UCSD-AML1 (cell line): ENCODE results near the gene HS6ST1.

Experiments used
- DNase-seq: peaks from one replicate; lab custom pipeline; 2025; ENCODE audit not compliant: unreplicated experiment; lab: John Stamatoyannopoulos, UW

Gene HS6ST1

DNA sequence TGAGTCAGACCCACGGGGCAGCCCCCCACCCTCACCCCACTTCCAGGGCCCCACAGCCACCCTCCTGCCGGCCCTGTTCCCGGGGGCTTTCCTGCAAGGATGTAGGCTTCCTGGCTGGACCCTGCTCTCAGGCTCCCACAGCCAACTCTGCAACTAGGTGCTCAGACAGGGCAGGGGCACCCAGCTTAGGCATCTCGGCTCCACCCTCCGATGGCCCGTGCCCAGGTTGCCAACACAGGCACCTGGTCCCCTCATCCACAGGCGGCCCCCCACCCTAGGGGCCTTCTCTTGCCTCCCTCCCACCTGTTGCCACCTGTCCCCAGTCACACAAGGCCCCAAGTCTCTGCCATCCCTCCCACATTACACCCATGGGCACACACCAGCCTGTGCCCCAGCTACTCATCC, 34.6 kb downstream of the HS6ST1 start:
- no peak for DNase-seq

DNA sequence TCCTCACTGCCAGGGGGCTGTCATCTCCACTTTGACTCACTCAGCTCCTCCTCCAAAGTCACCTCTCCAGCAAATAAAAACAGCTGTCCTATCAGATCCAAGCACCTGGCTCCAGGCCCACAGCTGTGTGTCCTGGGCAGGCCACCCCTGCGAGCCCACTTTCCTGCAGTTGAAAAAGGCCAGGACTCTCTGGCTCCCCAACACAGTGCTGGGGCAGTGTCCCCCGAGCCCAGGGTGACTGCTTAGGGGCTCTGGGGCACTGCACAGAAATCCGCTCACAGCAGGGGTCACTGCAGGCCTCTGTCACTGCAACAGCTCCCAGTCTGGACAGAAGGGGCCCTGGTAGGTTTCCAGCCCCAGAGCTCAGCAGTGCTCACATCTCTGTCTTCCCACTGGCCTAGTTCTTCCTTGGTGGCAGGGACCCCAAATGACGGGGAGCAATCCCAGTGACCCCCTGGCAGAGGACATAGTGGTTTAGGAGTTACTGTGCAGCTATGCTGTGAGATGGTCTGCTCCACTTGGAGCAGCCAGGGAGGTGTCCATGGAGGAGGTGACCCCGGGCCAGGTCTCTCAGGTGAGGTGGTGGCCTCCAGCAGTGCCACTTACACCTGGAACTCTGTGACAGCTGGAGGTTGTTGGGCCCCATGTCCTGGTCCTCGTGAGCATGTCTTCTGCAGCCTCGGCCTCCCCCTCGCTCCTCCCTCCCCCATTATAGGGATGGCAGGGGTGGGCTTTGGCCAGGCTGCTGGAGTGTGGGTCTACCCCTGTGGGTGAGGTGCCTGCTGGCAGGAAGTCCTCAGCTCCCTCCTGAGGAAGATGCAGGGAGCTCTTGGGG, 35.5 kb downstream of the HS6ST1 start:
- no peak for DNase-seq

DNA sequence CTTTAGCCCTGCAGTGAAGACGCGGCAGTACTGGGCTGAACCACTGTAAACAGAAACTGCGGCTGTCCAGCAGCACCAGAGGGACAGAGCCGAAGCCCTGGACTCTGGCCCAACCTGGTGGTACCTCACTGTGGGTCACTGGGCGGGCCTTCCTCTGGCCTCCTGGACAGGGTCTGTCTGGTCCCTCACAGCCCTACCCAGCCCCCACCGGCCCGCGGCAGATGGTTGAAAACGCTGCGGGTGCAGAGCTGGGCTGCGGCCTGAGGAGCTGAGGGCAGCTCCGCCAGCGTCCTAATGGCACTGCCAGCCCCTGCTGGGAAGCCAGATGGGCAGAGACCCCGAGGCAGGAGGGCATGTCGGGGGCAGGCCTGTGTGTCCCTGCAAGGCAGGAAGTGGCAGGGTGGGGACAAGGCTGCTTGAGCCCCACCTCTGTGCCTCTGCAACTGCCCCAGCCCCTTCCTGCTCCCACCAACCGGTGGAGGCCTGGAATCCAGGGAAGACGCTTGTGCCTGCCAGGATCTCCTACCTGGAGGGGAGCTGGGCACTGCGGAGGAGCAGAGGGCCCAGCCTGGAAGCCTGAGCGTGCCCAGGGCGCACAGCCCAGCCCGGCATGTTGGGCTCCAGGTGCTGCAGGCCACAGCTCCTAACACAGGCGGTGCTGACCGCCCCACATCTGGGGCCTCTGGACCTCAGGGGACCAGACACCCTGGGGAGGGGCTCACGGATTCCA, 36.3 kb downstream of the HS6ST1 start:
- no peak for DNase-seq

DNA sequence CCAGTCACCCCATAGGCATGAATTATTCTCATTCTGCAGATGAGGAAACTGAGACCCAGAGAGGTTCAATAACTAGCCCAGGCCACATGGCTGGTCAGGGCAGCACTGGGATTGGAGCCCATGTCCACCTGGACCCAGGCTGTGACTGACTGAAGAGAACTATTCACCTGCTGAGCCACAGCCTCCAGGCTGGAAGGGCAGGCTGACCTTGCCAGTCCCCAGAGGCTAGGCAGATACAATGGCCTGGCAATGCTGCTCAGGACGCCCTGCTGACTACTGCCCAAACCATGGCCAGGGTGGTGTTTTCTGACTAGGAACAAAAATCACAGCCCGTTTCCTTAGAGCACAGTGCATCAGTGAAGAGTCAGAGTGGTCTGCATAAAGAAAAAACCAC, 36.8 kb downstream of the HS6ST1 start:
- DNase-seq: no peak

DNA sequence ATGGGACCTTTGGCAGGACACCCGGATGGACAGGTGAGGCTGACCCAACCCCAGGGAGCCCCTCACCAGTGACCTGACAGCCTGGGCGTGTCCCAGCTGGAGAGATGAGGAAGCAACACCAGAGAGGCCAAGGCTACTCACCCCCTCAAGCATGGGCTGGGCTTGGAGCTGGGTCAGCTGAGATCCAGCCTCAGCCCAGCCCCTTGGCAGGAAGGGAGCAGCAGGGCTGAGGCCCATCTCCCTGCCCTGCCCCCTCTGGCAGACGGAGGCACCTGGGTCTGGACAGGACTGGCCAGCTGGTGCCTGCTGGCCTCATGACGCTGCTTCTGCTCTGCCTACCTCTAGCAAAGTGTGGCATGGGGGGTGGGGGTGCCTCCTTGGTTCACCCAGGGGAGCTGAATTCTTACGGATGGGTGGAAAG, 37.8 kb downstream of the HS6ST1 start:
- DNase-seq: peak; percentile 44

DNA sequence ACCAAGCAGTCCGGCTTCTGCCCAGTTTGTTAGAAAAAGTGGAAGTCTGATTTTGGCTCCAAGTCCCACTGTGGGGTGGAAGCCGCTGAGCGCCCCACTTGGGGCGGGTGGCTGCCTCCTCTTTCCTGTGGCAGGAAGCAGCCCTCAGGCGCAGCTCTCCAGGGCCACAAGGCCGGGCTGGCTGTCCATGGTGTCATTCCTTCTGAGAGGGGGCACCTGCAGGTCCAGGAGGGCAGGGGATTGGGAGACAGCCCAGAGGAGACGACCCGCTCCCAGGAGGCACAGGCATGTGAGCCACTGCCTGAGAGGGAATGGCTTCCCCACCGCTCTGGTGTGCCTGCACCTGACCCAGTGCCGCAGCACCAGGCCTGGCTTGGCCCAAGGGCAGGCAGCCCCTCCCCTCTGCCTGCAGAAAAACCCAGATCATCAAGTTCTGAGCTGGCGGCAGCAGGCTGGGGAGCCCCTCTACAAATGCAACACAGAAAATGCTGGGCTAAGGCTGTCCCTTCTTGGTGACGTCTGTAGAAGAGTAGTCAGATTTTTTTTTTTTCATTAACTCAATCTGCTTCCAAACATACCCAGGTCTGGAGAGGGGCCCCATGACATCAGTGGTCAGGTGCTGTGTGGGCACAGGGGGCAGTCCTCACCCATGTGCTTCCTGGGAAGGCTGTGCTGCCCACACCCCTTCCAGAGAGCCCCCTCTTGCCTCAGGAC, 38.4 kb downstream of the HS6ST1 start:
- DNase-seq: peak; percentile 78

DNA sequence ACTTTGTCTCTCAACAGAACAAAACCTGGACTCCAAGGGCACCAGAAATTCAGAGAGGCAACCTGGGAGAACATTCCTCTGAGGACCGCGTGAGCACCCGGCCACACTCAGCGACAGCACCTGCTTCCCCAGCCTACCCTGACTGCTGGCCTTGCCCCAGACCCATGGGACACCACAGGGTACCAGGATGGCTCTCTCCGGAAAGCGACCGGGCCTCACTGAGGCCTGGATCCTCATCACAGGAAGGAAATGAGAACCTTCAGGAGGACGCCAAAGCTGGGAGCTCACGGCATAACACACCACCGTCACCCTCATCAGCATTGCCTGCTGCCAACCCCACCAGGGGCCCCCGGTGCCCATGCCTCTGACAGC, 38.9 kb downstream of the HS6ST1 start:
- no peak for DNase-seq

DNA sequence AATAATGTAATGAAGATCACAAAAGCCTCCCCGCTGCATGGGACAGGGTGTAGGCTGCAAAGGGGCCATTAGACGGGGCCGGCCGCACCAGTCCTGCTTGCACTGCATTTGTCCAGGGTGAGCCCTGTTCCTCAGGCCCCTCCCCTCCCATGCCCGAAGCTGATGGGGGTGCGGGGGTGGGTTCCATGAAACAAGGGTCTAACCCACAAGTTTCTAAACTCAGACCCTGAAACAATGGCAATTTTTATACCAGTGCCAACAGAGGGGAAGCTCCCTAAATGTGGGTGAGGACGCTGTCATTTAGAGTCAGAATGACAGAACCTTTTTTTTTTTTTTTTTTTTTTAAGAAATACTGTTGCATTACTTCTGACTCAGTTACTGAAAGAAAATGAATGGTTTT, 39.7 kb downstream of the HS6ST1 start:
- DNase-seq: no peak

DNA sequence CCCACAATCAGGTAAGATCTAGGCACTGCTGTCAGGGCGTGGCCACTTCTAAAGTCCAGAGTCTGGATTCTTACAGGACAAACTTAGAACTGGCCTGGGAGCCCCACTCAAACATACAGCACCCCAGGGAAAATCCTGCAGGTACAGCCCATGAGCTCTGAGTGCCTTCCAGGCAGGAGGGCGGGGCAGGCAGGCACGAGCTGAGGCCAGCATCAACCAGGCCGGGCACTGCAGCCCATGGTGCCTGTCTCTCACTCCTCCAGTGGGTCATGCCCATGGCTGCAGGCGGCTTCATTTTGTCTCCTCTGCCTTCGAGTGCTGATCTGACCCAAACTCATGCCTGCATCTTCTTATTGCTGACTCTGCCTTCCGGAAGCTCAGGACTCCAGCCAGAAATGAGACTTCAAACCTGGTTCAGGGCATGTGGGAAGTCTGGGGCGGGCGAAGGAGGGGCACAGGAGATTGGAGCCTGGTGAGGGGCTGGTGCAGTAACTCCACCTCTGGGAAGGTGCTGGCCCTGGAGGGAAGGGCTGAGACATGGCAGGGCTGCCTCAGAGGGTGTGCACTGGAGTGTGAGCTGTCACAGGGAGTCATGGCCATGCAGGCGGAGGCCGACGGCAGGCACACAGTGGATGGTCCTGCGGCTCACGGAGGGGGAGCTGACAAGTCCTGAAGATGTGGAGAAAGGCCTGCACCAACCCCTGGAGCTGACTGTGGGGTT, 40.5 kb downstream of the HS6ST1 start:
- no peak for DNase-seq

DNA sequence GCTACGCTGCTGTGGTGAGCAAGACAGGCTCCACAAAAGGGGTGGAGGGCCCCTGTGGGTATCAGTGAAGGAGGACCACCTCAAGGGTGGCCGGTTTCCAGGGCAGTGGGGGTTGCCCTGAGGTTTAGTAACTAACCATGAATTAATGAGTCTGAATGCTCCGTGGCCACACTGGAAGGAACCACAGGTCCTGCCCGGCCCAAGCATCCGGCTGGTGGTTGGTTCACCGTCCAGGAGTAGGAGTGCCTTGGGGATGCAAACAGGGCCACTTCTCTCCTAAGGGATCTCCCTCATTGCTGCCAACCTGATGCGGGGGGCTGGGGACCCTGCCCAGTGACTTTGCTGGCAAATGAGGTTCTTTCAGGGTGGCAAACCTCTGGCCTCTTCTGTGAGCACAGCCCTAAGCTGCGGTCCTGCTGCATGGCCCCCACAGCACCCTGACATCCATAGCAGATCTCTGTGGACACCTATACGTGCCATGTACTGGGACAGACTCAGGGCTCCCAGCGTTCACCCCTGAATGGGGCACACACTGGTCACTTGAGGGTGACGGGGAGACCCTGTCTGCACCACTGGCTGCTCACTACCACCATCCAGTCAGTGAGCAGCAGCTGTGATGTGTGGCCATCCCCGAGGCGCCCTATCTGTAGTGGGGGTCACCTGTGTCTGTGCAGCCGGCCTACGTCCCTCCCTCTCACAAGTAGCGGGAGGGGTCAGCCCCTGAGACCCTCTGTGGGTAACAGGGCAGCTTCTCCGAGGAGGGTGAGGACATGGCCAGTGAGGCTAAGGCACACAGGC, 41.6 kb downstream of the HS6ST1 start:
- no peak for DNase-seq

DNA sequence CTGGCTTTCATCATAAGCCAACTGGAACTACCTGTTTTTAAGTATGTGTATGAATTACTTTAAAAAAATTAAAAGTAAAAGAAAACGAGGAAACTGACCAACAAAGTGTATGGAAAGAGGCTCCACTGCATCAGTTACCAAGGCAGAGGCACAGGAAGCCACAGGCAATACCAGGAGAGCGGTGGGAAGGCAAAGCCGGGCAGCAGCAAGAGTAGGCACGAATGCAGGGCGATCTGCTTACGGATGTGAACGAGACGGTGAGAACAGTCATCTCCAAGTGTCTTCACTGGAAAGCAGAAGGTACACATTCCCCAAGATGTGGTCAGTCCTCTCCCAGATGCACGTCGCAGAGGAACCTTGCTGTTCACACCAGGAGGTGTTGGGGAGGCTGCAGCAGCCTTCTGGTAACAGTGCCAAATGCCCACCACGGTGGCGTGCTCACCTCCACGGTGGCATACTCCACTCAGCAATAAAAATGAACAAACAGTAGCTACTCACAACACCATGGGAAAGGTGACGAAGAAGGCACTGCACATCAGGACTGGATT, 43.1 kb downstream of the HS6ST1 start:
- no peak for DNase-seq

DNA sequence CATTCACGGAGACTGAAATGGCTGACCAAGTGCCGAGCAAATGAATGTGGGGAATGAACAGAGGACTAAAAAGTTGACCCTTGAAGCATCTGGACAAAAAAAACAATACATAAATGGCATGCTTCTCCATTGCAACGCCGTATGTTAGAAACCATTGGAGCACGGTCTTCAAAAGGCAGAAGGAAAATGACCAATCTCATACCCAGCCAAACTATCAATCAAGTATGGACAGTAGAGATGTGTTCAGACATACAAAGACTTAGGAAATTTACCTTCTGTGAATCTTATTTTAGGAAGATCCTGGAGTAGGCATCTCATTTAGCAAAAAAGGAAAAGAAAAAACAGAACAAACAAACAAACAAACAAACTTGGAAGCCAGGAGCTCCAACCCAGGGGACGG, 44.5 kb downstream of the HS6ST1 start:
- DNase-seq: no peak

DNA sequence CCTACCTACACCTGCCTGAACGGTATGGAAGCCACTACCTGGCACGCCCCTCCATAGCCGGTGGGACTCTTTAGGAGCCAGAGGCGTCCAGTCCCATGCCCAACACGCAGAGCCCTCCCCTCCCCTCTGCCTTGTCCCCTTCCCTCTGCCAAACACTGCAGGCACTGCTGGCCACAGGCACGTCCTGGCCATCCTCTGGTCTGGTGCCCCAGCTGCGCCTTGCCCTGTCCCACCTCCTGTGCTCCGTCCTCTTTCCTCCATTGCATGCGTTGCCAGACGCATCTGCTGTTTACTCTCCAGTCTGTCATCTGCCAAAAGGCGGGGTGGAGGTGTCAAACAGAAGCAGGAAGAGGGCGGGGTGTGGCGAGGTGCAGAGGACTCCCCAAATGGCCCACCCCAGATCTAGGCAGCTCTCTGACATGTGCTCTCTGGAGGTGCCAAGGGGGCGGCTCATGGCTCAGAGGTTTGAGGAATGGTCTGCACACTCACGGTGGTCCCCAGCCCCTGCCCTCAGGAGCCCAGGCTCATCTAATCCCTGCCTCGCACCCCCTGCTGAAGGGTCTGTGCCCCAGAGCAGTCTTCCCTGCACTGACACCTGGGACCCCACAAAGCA, 45.1 kb downstream of the HS6ST1 start:
- DNase-seq: no peak

DNA sequence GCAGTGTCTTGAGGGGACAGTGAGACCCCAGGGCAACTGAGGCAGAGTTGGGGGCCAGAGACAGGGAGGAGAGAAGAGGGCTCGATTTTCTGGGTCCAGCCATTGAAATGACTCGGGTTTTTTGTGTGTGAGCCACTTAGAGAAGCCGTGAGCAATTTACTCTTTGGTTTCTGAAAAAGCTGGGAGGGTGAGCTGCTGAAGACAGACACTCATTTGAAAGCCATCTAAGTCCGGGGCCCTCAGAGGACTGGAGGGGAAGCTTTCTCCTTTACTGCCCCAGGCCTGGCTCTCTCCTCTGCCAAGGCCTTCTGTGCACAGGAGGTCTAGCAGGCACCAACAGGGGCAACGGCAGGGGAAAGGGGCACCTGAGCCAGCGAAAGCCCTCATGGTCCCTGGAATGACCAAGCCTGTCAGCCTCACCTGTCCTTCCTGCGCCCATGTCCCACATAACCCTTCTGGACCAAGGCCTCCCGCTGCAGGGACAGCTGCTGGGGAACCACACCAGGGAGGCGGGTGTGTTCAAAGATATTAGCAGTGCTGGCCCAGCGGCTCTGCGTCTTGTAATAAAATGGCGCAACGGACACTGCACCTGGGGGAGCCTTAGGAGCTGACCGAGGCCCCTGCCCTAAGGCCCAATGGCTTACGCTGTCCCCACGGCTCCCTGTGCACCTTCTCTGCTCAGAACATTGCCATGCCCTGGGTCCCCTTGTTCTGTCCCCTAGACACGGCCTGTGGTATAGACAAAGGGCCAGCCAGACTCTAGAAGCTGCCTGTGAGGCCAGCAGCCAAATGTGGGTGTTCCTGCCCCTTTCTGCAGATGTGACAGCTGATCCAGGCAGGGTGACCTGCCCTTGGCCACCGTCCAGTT, 45.8 kb downstream of the HS6ST1 start:
- DNase-seq: no peak

DNA sequence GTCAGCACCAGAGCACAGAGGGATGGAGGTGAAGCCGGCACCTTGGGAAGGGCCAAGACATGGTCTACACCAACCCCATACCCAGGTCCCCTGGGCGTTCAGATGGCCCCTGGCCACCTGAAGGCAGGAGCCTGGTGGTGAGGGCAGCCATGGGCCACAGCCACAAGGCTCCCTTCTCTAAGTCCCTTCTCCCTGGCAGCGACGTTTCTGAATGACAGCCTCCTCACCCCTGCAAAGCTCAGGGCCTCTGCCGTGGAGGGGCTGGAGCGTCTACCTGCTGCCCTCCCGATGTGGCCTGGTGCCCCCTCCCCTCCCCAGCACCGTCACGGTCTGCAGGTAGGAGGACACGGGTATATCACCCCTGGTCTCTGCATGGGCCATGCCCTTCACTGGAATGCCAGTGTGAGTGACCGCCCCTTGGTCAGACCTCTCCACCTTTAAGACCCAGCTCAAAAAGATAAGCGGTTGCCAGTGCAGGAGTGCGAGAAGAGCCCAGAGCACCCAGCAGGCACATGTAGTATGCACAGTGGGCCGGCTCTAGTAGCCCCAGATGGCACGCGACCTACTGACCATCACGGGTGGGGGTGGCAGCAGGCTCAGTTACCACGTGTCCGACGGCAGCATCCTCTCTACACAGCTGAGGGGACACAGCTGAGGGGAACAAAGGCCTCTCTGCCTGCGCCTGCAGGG, 46.6 kb downstream of the HS6ST1 start:
- no peak for DNase-seq

DNA sequence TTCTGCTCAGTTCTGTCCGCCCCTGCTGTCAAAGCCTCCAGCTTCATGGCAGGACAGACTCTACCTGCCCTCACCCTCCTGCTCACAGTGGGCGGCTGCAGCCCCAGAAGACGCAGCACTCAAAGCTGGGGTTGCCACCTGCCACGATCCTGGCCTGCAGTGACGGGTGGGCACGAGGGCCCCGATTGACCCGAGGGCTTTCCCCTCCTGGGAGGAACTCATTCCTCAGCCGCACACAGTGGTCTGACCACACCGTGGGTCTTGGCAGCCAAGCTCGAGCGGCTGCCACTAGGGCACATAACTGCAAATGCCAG, 47.1 kb downstream of the HS6ST1 start:
- no peak for DNase-seq

DNA sequence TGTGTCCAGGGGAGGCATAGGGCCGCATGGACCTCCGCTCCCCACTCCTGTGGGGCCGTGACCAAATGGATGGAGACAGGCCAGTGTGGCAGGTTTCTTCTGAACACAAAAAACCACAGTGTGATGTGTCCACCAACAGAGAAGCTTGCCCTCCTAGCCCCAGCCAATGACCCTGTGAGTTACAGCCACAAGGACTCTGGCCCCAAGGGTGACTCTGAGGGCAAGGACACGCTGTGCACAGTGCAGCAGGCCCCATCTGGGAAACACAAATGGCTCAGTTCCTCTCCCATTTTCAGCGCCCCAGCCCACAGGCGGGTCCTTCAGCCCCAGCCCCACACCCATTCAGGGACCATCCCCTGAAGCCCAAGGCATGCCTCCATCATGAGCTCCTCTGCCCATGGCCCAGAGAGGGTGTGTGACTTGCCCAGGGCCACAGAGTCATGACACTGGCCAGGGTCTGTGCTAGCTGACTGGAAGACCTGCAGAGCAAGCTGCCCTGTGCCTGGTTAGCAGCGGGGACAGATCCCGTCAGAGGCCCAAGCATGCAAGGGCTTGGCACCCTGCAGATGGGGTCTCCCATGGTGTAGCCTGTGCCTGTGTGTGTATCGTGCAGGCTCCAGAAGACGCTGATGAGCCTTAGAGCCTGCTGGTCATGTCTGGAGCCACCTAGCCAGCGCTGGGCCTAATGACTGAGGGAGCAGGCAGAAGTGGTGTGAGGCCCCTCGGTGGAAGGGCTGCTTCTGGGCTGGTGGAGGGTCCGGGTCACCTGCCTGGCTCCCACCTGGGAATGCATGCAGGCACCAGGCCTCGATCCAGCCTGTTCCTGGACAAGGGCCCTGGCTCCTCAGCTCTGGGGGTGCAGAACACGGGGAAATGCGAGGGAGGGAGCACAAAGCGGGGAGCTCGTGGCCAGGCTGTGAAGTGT, 47.7 kb downstream of the HS6ST1 start:
- no peak for DNase-seq
